ENCODE data around the gene LRP1B.

DNA sequence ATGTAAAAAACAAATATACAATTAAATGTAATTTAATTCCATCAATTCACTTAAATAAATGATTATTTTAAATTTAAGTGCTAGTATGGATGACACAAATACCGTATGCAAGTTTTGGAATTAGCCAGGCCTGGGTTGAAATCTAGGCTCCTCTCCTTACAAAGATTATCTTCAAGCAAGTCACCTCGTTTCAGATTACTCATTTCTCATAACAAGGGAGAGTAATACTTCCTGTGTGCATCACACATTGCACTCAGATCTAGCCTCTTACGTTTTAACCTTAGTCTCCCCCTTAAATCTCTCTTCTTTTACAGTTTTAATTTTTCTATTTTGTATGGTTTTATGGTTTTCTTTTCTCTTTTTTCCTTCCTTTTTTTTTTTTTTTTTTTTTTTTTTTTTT is 1874.7 kb downstream of the LRP1B start:
- TF ChIP-seq, protein P1, sequence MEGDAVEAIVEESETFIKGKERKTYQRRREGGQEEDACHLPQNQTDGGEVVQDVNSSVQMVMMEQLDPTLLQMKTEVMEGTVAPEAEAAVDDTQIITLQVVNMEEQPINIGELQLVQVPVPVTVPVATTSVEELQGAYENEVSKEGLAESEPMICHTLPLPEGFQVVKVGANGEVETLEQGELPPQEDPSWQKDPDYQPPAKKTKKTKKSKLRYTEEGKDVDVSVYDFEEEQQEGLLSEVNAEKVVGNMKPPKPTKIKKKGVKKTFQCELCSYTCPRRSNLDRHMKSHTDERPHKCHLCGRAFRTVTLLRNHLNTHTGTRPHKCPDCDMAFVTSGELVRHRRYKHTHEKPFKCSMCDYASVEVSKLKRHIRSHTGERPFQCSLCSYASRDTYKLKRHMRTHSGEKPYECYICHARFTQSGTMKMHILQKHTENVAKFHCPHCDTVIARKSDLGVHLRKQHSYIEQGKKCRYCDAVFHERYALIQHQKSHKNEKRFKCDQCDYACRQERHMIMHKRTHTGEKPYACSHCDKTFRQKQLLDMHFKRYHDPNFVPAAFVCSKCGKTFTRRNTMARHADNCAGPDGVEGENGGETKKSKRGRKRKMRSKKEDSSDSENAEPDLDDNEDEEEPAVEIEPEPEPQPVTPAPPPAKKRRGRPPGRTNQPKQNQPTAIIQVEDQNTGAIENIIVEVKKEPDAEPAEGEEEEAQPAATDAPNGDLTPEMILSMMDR (IDR thresholded peaks at IDR 0.05; ENCODE audit: low read length), result no peak
- no peak for TF ChIP-seq EZH2 (optimal IDR thresholded peaks at IDR 0.05; ENCODE audit: low read depth, low read length)
